HAP-1 (cell line): ENCODE data around the gene TSHZ2.
"Not testable (repeated sequence)": the region's sequence is repeated elsewhere in the genome, so short reads cannot be mapped to it uniquely, and the experiment has no call there.

ENCODE experiments used
- DNase-seq, 2 experiments: peaks; one replicate each; pipeline ENCODE4 v3.0.0-alpha.2; 2016 to 2020; ENCODE audit warnings: low spot score in 2 of 2
- H3K27me3 ChIP-seq: fragments of 250-450 bp; sonication (Bioruptor Pico); 2 replicates; pipeline ENCODE4 v1.5.1; 2020; ENCODE audit warnings: low read depth, mild to moderate bottlenecking, moderate library complexity
- H3K36me3 ChIP-seq: fragments of 250-450 bp; sonication (Bioruptor Pico); replicated peaks from 2 replicates; pipeline ENCODE4 v1.5.1; 2020; ENCODE audit warnings: mild to moderate bottlenecking
- H3K4me1 ChIP-seq: fragments of 250-450 bp; sonication (Bioruptor Pico); 2 replicates; pipeline ENCODE4 v1.5.1; 2020; ENCODE audit warnings: mild to moderate bottlenecking
- H3K4me3 ChIP-seq: fragments of 250-450 bp; sonication (Bioruptor Pico); 2 replicates; pipeline ENCODE4 v1.5.1; 2020; ENCODE audit warnings: mild to moderate bottlenecking, moderate library complexity
- H3K9me3 ChIP-seq: fragments of 250-450 bp; sonication (Bioruptor Pico); 2 replicates; pipeline ENCODE4 v1.5.1; 2020; ENCODE audit warnings: mild to moderate bottlenecking, moderate library complexity
- in situ Hi-C: fragments of 300-500 bp; cut with MboI; formaldehyde crosslinking; loops from 3 replicates; pipeline ENCODE4 v1.14.3; 2020; ENCODE audit warnings: low sequenced_read_pairs, inconsistent platforms, mixed read lengths

TSHZ2 gene

GRCh38 chr20:53016534-53017042 lies 44.4 kb downstream of the TSHZ2 start:
- H3K4me1 ChIP-seq = no peaks in the 10 kb centered on the region
- H3K9me3 ChIP-seq = no peaks in the 10 kb centered on the region
- no peak for DNase-seq
- H3K36me3 ChIP-seq = no peaks in the 10 kb centered on the region
- no peaks in the 10 kb centered on the region for H3K27me3 ChIP-seq
- no peak overlapping the region for H3K4me3 ChIP-seq
- in situ Hi-C loops = no loop called here

- Histone ChIP-seq H3K27me3 (no peaks in the 10 kb centered on the region), H3K4me3 (no peak overlapping the region), H3K36me3 (no peaks in the 10 kb centered on the region), H3K9me3 (no peaks in the 10 kb centered on the region), H3K4me1 (no peaks in the 10 kb centered on the region)
- no peak for DNase-seq
- in situ Hi-C loops = no loop called here
These were observed 45.0 kb downstream of the TSHZ2 start for GRCh38 chr20:53017206-53017605.

GRCh38 chr20:53019464-53019863 lies 47.3 kb downstream of the TSHZ2 start:
- Histone ChIP-seq H3K27me3 (no peaks in the 10 kb centered on the region), H3K36me3 (no peaks in the 10 kb centered on the region), H3K4me3 (no peak overlapping the region), H3K4me1 (no peaks in the 10 kb centered on the region), H3K9me3 (no peaks in the 10 kb centered on the region)
- no peak for DNase-seq
- in situ Hi-C loops = no loop called here

GRCh38 chr20:53020376-53020775 lies 48.2 kb downstream of the TSHZ2 start:
- Histone ChIP-seq H3K9me3 (no peaks in the 10 kb centered on the region), H3K36me3 (no peaks in the 10 kb centered on the region), H3K4me1 (no peaks in the 10 kb centered on the region), H3K4me3 (no peak overlapping the region), H3K27me3 (no peaks in the 10 kb centered on the region)
- DNase-seq = no peak
- in situ Hi-C loops = no loop called here

- no peaks in the 10 kb centered on the region for H3K4me1 ChIP-seq
- no peak for DNase-seq
- in situ Hi-C loops = no loop called here
- no peaks in the 10 kb centered on the region for H3K36me3 ChIP-seq
- no peaks in the 10 kb centered on the region for H3K27me3 ChIP-seq
- no peak overlapping the region for H3K4me3 ChIP-seq
- no peaks in the 10 kb centered on the region for H3K9me3 ChIP-seq
These were observed 48.7 kb downstream of the TSHZ2 start for GRCh38 chr20:53020834-53021233.

- no peaks in the 10 kb centered on the region for H3K4me1 ChIP-seq
- no peaks in the 10 kb centered on the region for H3K36me3 ChIP-seq
- in situ Hi-C loops = no loop called here
- H3K27me3 ChIP-seq = no peaks in the 10 kb centered on the region
- no peak overlapping the region for H3K4me3 ChIP-seq
- no peak for DNase-seq
- H3K9me3 ChIP-seq = no peaks in the 10 kb centered on the region
These were observed 49.8 kb downstream of the TSHZ2 start for GRCh38 chr20:53021934-53022333.

GRCh38 chr20:53023732-53024520 lies 51.8 kb downstream of the TSHZ2 start:
- H3K9me3 ChIP-seq = no peaks in the 10 kb centered on the region
- DNase-seq = no peak
- H3K27me3 ChIP-seq = no peaks in the 10 kb centered on the region
- H3K4me3 ChIP-seq = no peak overlapping the region
- H3K36me3 ChIP-seq = no peaks in the 10 kb centered on the region
- H3K4me1 ChIP-seq = no peaks in the 10 kb centered on the region
- in situ Hi-C loops = no loop called here

- in situ Hi-C loops, H3K27me3 ChIP-seq, H3K4me3 ChIP-seq, H3K9me3 ChIP-seq, H3K36me3 ChIP-seq, DNase-seq, H3K4me1 ChIP-seq: not testable (repeated sequence)
These were observed 52.5 kb downstream of the TSHZ2 start for GRCh38 chr20:53024653-53025052.

- in situ Hi-C loops = no loop called here
These were observed 54.9 kb downstream of the TSHZ2 start for GRCh38 chr20:53027089-53027488.

GRCh38 chr20:53028337-53029007 lies 56.3 kb downstream of the TSHZ2 start:
- H3K4me1 ChIP-seq = no peaks in the 10 kb centered on the region
- no peak for DNase-seq
- in situ Hi-C loops = no loop called here
- H3K9me3 ChIP-seq = no peaks in the 10 kb centered on the region
- no peaks in the 10 kb centered on the region for H3K36me3 ChIP-seq
- 0 out of 2 replicates have a peak, but pooled peaks cover 8% of the 10 kb centered on the region for H3K27me3 ChIP-seq
- H3K4me3 ChIP-seq = no peak overlapping the region

More at GRCh38 chr20:53027089-53027488, 54.9 kb downstream of the TSHZ2 start:
- Histone ChIP-seq H3K27me3 (0 out of 2 replicates have a peak, but pooled peaks cover 8% of the 10 kb centered on the region), H3K36me3 (no peaks in the 10 kb centered on the region), H3K4me3 (no peak overlapping the region), H3K4me1 (no peaks in the 10 kb centered on the region), H3K9me3 (no peaks in the 10 kb centered on the region)
- no peak for DNase-seq

- H3K27me3 ChIP-seq = 0 out of 2 replicates have a peak, but pooled peaks cover 8% of the 10 kb centered on the region
- no peak overlapping the region for H3K4me3 ChIP-seq
- no peaks in the 10 kb centered on the region for H3K4me1 ChIP-seq
- no peaks in the 10 kb centered on the region for H3K36me3 ChIP-seq
- in situ Hi-C loops = no loop called here
- H3K9me3 ChIP-seq = no peaks in the 10 kb centered on the region
- no peak for DNase-seq
These were observed 57.9 kb downstream of the TSHZ2 start for GRCh38 chr20:53030061-53030460.

GRCh38 chr20:53032046-53032445 lies 59.9 kb downstream of the TSHZ2 start:
- in situ Hi-C loops = no loop called here
- Histone ChIP-seq H3K27me3 (0 out of 2 replicates have a peak, but pooled peaks cover 8% of the 10 kb centered on the region), H3K4me1 (no peaks in the 10 kb centered on the region), H3K4me3 (no peak overlapping the region), H3K9me3 (no peaks in the 10 kb centered on the region), H3K36me3 (no peaks in the 10 kb centered on the region)
- DNase-seq = no peak

- in situ Hi-C loops = no loop called here
- H3K27me3 ChIP-seq = 0 out of 2 replicates have a peak, but pooled peaks cover 8% of the 10 kb centered on the region
- H3K9me3 ChIP-seq = no peaks in the 10 kb centered on the region
- H3K4me1 ChIP-seq = no peaks in the 10 kb centered on the region
- no peaks in the 10 kb centered on the region for H3K36me3 ChIP-seq
- no peak overlapping the region for H3K4me3 ChIP-seq
- DNase-seq = no peak
These were observed 60.3 kb downstream of the TSHZ2 start for GRCh38 chr20:53032478-53032932.

- Histone ChIP-seq H3K9me3 (no peaks in the 10 kb centered on the region), H3K27me3 (0 out of 2 replicates have a peak, but pooled peaks cover 8% of the 10 kb centered on the region), H3K36me3 (no peaks in the 10 kb centered on the region), H3K4me1 (no peaks in the 10 kb centered on the region), H3K4me3 (no peak overlapping the region)
- no peak for DNase-seq
- in situ Hi-C loops = no loop called here
These were observed 61.0 kb downstream of the TSHZ2 start for GRCh38 chr20:53033176-53033575.
